Testis (tissue), 3 donors: ENCODE results near the gene OSBPL8. TPM values are rescaled to one million over a fixed set of nuclear protein-coding genes. Genes with fewer than 3 reads are reported as not detected.

Experiments used
- DNase-seq: peaks from one replicate; pipeline ENCODE4 v3.0.0-alpha.2; 2019
- H3K27ac ChIP-seq, 2 donors: fragments of 200-600 bp; sonication (generic); one replicate each; pipeline ENCODE4 v1.5.1; 2019
- H3K27me3 ChIP-seq: fragments of 200-600 bp; sonication (generic); one replicate; pipeline ENCODE4 v1.5.1; 2019
- H3K36me3 ChIP-seq: fragments of 200-600 bp; sonication (generic); one replicate; pipeline ENCODE4 v1.5.1; 2017; ENCODE audit warnings: low read depth; ENCODE audit errors: missing control alignments
- H3K4me1 ChIP-seq: fragments of 200-600 bp; sonication (generic); one replicate; pipeline ENCODE4 v1.5.1; 2019
- H3K4me3 ChIP-seq, 2 donors: fragments of 200-600 bp; sonication (generic); one replicate each; pipeline ENCODE4 v1.5.1; 2017 to 2019
- H3K9me3 ChIP-seq: fragments of 200-600 bp; sonication (generic); one replicate; pipeline ENCODE4 v1.5.1; 2017
- CTCF ChIP-seq, 3 experiments: fragments of 450-650 bp in 2 of 3; fragments of 200-600 bp in 1 of 3; sonication (generic) in 1 of 3; IDR thresholded peaks; one replicate each; pipeline ENCODE4 v1.5.1; 2016 to 2019; ENCODE audit warnings: antibody characterized with exemption in 3 of 3, mild to moderate bottlenecking in 2 of 3, moderate library complexity in 1 of 3
- POLR2A ChIP-seq: fragments of 450-650 bp; IDR thresholded peaks from one replicate; pipeline ENCODE4 v1.6.1; 2017; ENCODE audit warnings: antibody characterized with exemption, mild to moderate bottlenecking, moderate library complexity
- WGBS, 2 donors: methylation state at CpG; one replicate each; pipeline ENCODE4 v1.1.5; 2018; 5-methylcytosine and 5-hydroxymethylcytosine counted together
- intact Hi-C: fragments of 100-400 bp; cut with DNase I; formaldehyde crosslinking; loops from one replicate; pipeline ENCODE4 v1.15.1; 2023; ENCODE audit warnings: low total_unique reads
- polyA plus RNA-seq: library from polyadenylated mRNA; stranded (reverse); fragments of 350-450 nt; fragmentation: Illumina TruSeq; extraction: RNeasy Lipid Tissue Mini Kit (QIAGEN cat#74804); gene quantifications from one replicate; pipeline ENCODE4 v1.2.3, GENCODE V29; 2014; ENCODE audit warnings: low read depth, low replicate concordance; ENCODE audit not compliant: insufficient read depth
- total RNA-seq, 2 donors: library from RNA; depleted of rRNA; stranded (reverse); fragments of >200 nt; gene quantifications; one replicate each; pipeline ENCODE4 v1.2.3, GENCODE V29; 2016

OSBPL8 gene
- total and polyA plus RNA-seq, 3 donors from 2014 or later, result 19.1 to 77.5 (median 64.3) TPM

GRCh38 chr12:76346236-76346635, 213.3 kb downstream of the OSBPL8 start:
- Histone ChIP-seq H3K4me3 (no peak overlapping the region), H3K27me3 (no peaks in the 10 kb centered on the region), H3K4me1 (peaks cover 11% of the 10 kb centered on the region), H3K36me3 (no peaks in the 10 kb centered on the region), H3K27ac (no peak overlapping the region), H3K9me3 (no peaks in the 10 kb centered on the region)
- no peak for DNase-seq
- TF ChIP-seq CTCF (IDR thresholded peaks at IDR 0.05), result no peak
- no peak for TF ChIP-seq POLR2A
- WGBS, 2 donors, result 73 to 83% methylated on average over 4 of the region's 4 CpGs
- intact Hi-C loops, result no loop called here

- H3K9me3 ChIP-seq, result no peaks in the 10 kb centered on the region
- H3K4me3 ChIP-seq, result no peak overlapping the region
- no peak for DNase-seq
- TF ChIP-seq POLR2A (no peak), CTCF (IDR thresholded peaks at IDR 0.05) (no peak)
- intact Hi-C loops, result no loop called here
- WGBS, 2 donors, result 80 to 81% methylated on average over 1 of the region's 1 CpG
- H3K4me1 ChIP-seq, result peaks cover 11% of the 10 kb centered on the region
- H3K27ac ChIP-seq, result no peak overlapping the region
- no peaks in the 10 kb centered on the region for H3K36me3 ChIP-seq
- H3K27me3 ChIP-seq, result no peaks in the 10 kb centered on the region
Measured at GRCh38 chr12:76345569-76345968, 214.0 kb downstream of the OSBPL8 start.

GRCh38 chr12:76341436-76342030, 218.0 kb downstream of the OSBPL8 start:
- Histone ChIP-seq H3K27ac (no peak overlapping the region), H3K9me3 (no peaks in the 10 kb centered on the region), H3K4me3 (no peak overlapping the region), H3K27me3 (no peaks in the 10 kb centered on the region), H3K36me3 (no peaks in the 10 kb centered on the region), H3K4me1 (peaks cover under 1% of the 10 kb centered on the region)
- intact Hi-C loops, result no loop called here
- no peak for DNase-seq
- no peak for TF ChIP-seq POLR2A
- TF ChIP-seq CTCF (IDR thresholded peaks at IDR 0.05), result no peak
- WGBS, 2 donors, result 81 to 87% methylated on average over 5 of the region's 5 CpGs

GRCh38 chr12:76340680-76341435, 218.7 kb downstream of the OSBPL8 start:
- WGBS, 2 donors, result 86 to 89% methylated on average over 9 of the region's 9 CpGs
- DNase-seq, result no peak
- intact Hi-C loops, result no loop called here
- Histone ChIP-seq H3K27ac (no peak overlapping the region), H3K27me3 (no peaks in the 10 kb centered on the region), H3K4me3 (no peak overlapping the region), H3K9me3 (no peaks in the 10 kb centered on the region), H3K4me1 (no peaks in the 10 kb centered on the region), H3K36me3 (no peaks in the 10 kb centered on the region)
- no peak for TF ChIP-seq CTCF (IDR thresholded peaks at IDR 0.05)
- TF ChIP-seq POLR2A, result no peak
